ENCODE measurements around the gene ZNF407. TPM values are rescaled to one million over a fixed set of nuclear protein-coding genes. Genes with fewer than 3 reads are reported as not detected.

The ZNF407 gene
- total RNA-seq, 1 experiment from 2014 or later: 15.9 TPM

GRCh38 chr18:75003764-75004690 lies 406.4 kb downstream of the ZNF407 start:
- intact Hi-C loops (cut with micrococcal nuclease; ENCODE audit: unreplicated experiment): no loop called here
- Histone ChIP-seq H3K27ac (ENCODE audit: low read depth, low read length, poor library complexity, severe bottlenecking) (no peak overlapping the region), H3K36me3 (ENCODE audit: insufficient read depth, low read length, poor library complexity, severe bottlenecking) (no peaks in the 10 kb centered on the region), H3K4me1 (ENCODE audit: insufficient read depth, low read length, poor library complexity, severe bottlenecking) (peaks cover 6% of the 10 kb centered on the region), H3K4me3 (ENCODE audit: low read depth, low read length, poor library complexity, severe bottlenecking) (no peak overlapping the region), H3K9me3 (ENCODE audit: low read depth, low read length, poor library complexity, severe bottlenecking) (no peaks in the 10 kb centered on the region), H3K27me3 (replicated peaks; ENCODE audit: insufficient read depth, low read depth, low read length, poor library complexity) (no peaks in the 10 kb centered on the region)
- no TSS peak for BruUV-seq (replicated peaks)
- TF ChIP-seq EZH2 (IDR thresholded peaks at IDR 0.05; ENCODE audit: borderline replicate concordance, low read depth, low read length, poor library complexity, severe bottlenecking) (no peak), CTCF (conservative IDR thresholded peaks at IDR 0.05; ENCODE audit: low read depth, low read length) (no peak)
- ChIA-PET CTCF (no interaction called here), POLR2A (ENCODE audit: low non-redundant PET) (no interaction called here)
- DNase-seq (ENCODE audit: low spot score): peak; percentile 55

- BruUV-seq (replicated peaks): no TSS peak
- Histone ChIP-seq H3K36me3 (ENCODE audit: insufficient read depth, low read length, poor library complexity, severe bottlenecking) (no peaks in the 10 kb centered on the region), H3K4me3 (ENCODE audit: low read depth, low read length, poor library complexity, severe bottlenecking) (no peak overlapping the region), H3K27ac (ENCODE audit: low read depth, low read length, poor library complexity, severe bottlenecking) (no peak overlapping the region), H3K4me1 (ENCODE audit: insufficient read depth, low read length, poor library complexity, severe bottlenecking) (peaks cover 6% of the 10 kb centered on the region), H3K9me3 (ENCODE audit: low read depth, low read length, poor library complexity, severe bottlenecking) (no peaks in the 10 kb centered on the region), H3K27me3 (replicated peaks; ENCODE audit: insufficient read depth, low read depth, low read length, poor library complexity) (no peaks in the 10 kb centered on the region)
- intact Hi-C loops (cut with micrococcal nuclease; ENCODE audit: unreplicated experiment): no loop called here
- ChIA-PET POLR2A (ENCODE audit: low non-redundant PET) (interaction anchor here (0.6 kb wide), 1 partner anchor 11 kb away, joined by 3 read pairs; no protein-coding TSS in a partner anchor), CTCF (no interaction called here)
- TF ChIP-seq CTCF (conservative IDR thresholded peaks at IDR 0.05; ENCODE audit: low read depth, low read length) (no peak), EZH2 (IDR thresholded peaks at IDR 0.05; ENCODE audit: borderline replicate concordance, low read depth, low read length, poor library complexity, severe bottlenecking) (no peak)
- DNase-seq (ENCODE audit: low spot score): no peak
Observed at GRCh38 chr18:75005626-75006025, 408.0 kb downstream of the ZNF407 start.

GRCh38 chr18:75008186-75008585 lies 410.5 kb downstream of the ZNF407 start:
- Histone ChIP-seq H3K36me3 (ENCODE audit: insufficient read depth, low read length, poor library complexity, severe bottlenecking) (no peaks in the 10 kb centered on the region), H3K27ac (ENCODE audit: low read depth, low read length, poor library complexity, severe bottlenecking) (no peak overlapping the region), H3K27me3 (replicated peaks; ENCODE audit: insufficient read depth, low read depth, low read length, poor library complexity) (no peaks in the 10 kb centered on the region), H3K4me3 (ENCODE audit: low read depth, low read length, poor library complexity, severe bottlenecking) (no peak overlapping the region), H3K9me3 (ENCODE audit: low read depth, low read length, poor library complexity, severe bottlenecking) (no peaks in the 10 kb centered on the region), H3K4me1 (ENCODE audit: insufficient read depth, low read length, poor library complexity, severe bottlenecking) (peaks cover 6% of the 10 kb centered on the region)
- DNase-seq (ENCODE audit: low spot score): no peak
- ChIA-PET CTCF (no interaction called here), POLR2A (ENCODE audit: low non-redundant PET) (no interaction called here)
- TF ChIP-seq CTCF (conservative IDR thresholded peaks at IDR 0.05; ENCODE audit: low read depth, low read length) (no peak), EZH2 (IDR thresholded peaks at IDR 0.05; ENCODE audit: borderline replicate concordance, low read depth, low read length, poor library complexity, severe bottlenecking) (no peak)
- intact Hi-C loops (cut with micrococcal nuclease; ENCODE audit: unreplicated experiment): no loop called here
- no TSS peak for BruUV-seq (replicated peaks)

All from A673 (cell line).